Measurements from ENCODE around the gene FOXO6. TPM values are rescaled to one million over a fixed set of nuclear protein-coding genes. Genes with fewer than 3 reads are reported as not detected.

Gene FOXO6
- total RNA-seq, 1 experiment from 2014 or later = 5.4 TPM

GRCh38 chr1:41328780-41329640, 32.2 kb upstream of the FOXO6 start:
- H3K4me1 Mint-ChIP-seq = peaks cover 11% of the 10 kb centered on the region
- ATAC-seq (no peak), DNase-seq (ENCODE audit: low spot score) (no peak)
- TF ChIP-seq E2F1 (CRISPR knock-in tag; IDR thresholded peaks at IDR 0.05) = no peak
- TF ChIP-seq MAX (CRISPR knock-in tag; IDR thresholded peaks at IDR 0.05) = no peak
- TF ChIP-seq CREM (CRISPR knock-in tag; IDR thresholded peaks at IDR 0.05) = no peak
- TF ChIP-seq ZNF219 (CRISPR knock-in tag; IDR thresholded peaks at IDR 0.05; ENCODE audit: borderline replicate concordance) = no peak
- TF ChIP-seq HMGA2 (CRISPR knock-in tag; IDR thresholded peaks at IDR 0.05) = no peak
- TF ChIP-seq ZSCAN18 (CRISPR knock-in tag; IDR thresholded peaks at IDR 0.05) = no peak
- no peak for TF ChIP-seq ZNF232 (CRISPR knock-in tag; IDR thresholded peaks at IDR 0.05)
- TF ChIP-seq ATF2 (CRISPR knock-in tag; IDR thresholded peaks at IDR 0.05; ENCODE audit: borderline replicate concordance, low read depth) = no peak
- no peak for TF ChIP-seq JUN (CRISPR knock-in tag; IDR thresholded peaks at IDR 0.05)
- no peak for TF ChIP-seq E2F4 (CRISPR knock-in tag; IDR thresholded peaks at IDR 0.05; ENCODE audit: borderline replicate concordance, low read depth)
- no peak for TF ChIP-seq MXD4 (CRISPR knock-in tag; IDR thresholded peaks at IDR 0.05; ENCODE audit: borderline replicate concordance)
- TF ChIP-seq OVOL2 (CRISPR knock-in tag; IDR thresholded peaks at IDR 0.05; ENCODE audit: borderline replicate concordance) = no peak
- no peak for TF ChIP-seq ZNF512 (CRISPR knock-in tag; IDR thresholded peaks at IDR 0.05; ENCODE audit: borderline replicate concordance)
- TF ChIP-seq USF1 (CRISPR knock-in tag; IDR thresholded peaks at IDR 0.05) = no peak
- H3K4me3 Mint-ChIP-seq = no peak overlapping the region
- no peaks in the 10 kb centered on the region for H3K36me3 Mint-ChIP-seq
- peaks cover 6% of the 10 kb centered on the region; the same call in 1 of the 2 replicates for H3K9me3 Mint-ChIP-seq
- POLR2A ChIA-PET = no interaction called here
- H3K27me3 Mint-ChIP-seq (ENCODE audit: low read depth) = no peaks in the 10 kb centered on the region
- no peak overlapping the region for H3K27ac Mint-ChIP-seq
- CTCF ChIA-PET = interaction anchor here (1.2 kb wide), 1 partner anchor 16 kb away, joined by 5 read pairs; no protein-coding TSS in a partner anchor
